Measurements from ENCODE around the gene IGF1R.

IGF1R gene

GRCh38 chr15:98920091-98920880 lies 271.9 kb downstream of the IGF1R start:
- DNase-seq = no peak
- TF ChIP-seq POLR2A (IDR thresholded peaks at IDR 0.05; ENCODE audit: low read length) (no peak), GATA1 (IDR thresholded peaks at IDR 0.05; ENCODE audit: low read depth, low read length) (no peak)

- TF ChIP-seq GATA1 (IDR thresholded peaks at IDR 0.05; ENCODE audit: low read depth, low read length) (no peak), POLR2A (IDR thresholded peaks at IDR 0.05; ENCODE audit: low read length) (no peak)
- no peak for DNase-seq
Measured at GRCh38 chr15:98923171-98923570, 274.8 kb downstream of the IGF1R start.

GRCh38 chr15:98923579-98923978 lies 275.2 kb downstream of the IGF1R start:
- TF ChIP-seq POLR2A (IDR thresholded peaks at IDR 0.05; ENCODE audit: low read length) = no peak
- no peak for TF ChIP-seq GATA1 (IDR thresholded peaks at IDR 0.05; ENCODE audit: low read depth, low read length)
- no peak for DNase-seq

GRCh38 chr15:98924401-98925049 lies 276.2 kb downstream of the IGF1R start:
- TF ChIP-seq GATA1 (IDR thresholded peaks at IDR 0.05; ENCODE audit: low read depth, low read length) = no peak
- no peak for TF ChIP-seq POLR2A (IDR thresholded peaks at IDR 0.05; ENCODE audit: low read length)
- DNase-seq = no peak

GRCh38 chr15:98926236-98926635 lies 277.9 kb downstream of the IGF1R start:
- no peak for DNase-seq
- TF ChIP-seq GATA1 (IDR thresholded peaks at IDR 0.05; ENCODE audit: low read depth, low read length) (no peak), POLR2A (IDR thresholded peaks at IDR 0.05; ENCODE audit: low read length) (no peak)

GRCh38 chr15:98927022-98927421 lies 278.7 kb downstream of the IGF1R start:
- no peak for DNase-seq
- TF ChIP-seq GATA1 (IDR thresholded peaks at IDR 0.05; ENCODE audit: low read depth, low read length) = no peak
- TF ChIP-seq POLR2A (IDR thresholded peaks at IDR 0.05; ENCODE audit: low read length) = no peak

GRCh38 chr15:98927996-98928395 lies 279.7 kb downstream of the IGF1R start:
- TF ChIP-seq GATA1 (IDR thresholded peaks at IDR 0.05; ENCODE audit: low read depth, low read length) = no peak
- TF ChIP-seq POLR2A (IDR thresholded peaks at IDR 0.05; ENCODE audit: low read length) = no peak

GRCh38 chr15:98930576-98930975 lies 282.2 kb downstream of the IGF1R start:
- TF ChIP-seq GATA1 (IDR thresholded peaks at IDR 0.05; ENCODE audit: low read depth, low read length) = no peak
- TF ChIP-seq POLR2A (IDR thresholded peaks at IDR 0.05; ENCODE audit: low read length) = no peak
- no peak for DNase-seq

More at GRCh38 chr15:98927996-98928395, 279.7 kb downstream of the IGF1R start:
- DNase-seq = no peak

GRCh38 chr15:98931004-98931403 lies 282.7 kb downstream of the IGF1R start:
- no peak for DNase-seq
- TF ChIP-seq GATA1 (IDR thresholded peaks at IDR 0.05; ENCODE audit: low read depth, low read length) = no peak
- no peak for TF ChIP-seq POLR2A (IDR thresholded peaks at IDR 0.05; ENCODE audit: low read length)

GRCh38 chr15:98933406-98933805 lies 285.1 kb downstream of the IGF1R start:
- TF ChIP-seq GATA1 (IDR thresholded peaks at IDR 0.05; ENCODE audit: low read depth, low read length) (no peak), POLR2A (IDR thresholded peaks at IDR 0.05; ENCODE audit: low read length) (no peak)
- DNase-seq = no peak

- TF ChIP-seq POLR2A (IDR thresholded peaks at IDR 0.05; ENCODE audit: low read length) (no peak), GATA1 (IDR thresholded peaks at IDR 0.05; ENCODE audit: low read depth, low read length) (no peak)
- no peak for DNase-seq
Measured at GRCh38 chr15:98935736-98936135, 287.4 kb downstream of the IGF1R start.

- no peak for DNase-seq
- TF ChIP-seq GATA1 (IDR thresholded peaks at IDR 0.05; ENCODE audit: low read depth, low read length) (no peak), POLR2A (IDR thresholded peaks at IDR 0.05; ENCODE audit: low read length) (no peak)
Measured at GRCh38 chr15:98937413-98938104, 289.2 kb downstream of the IGF1R start.

GRCh38 chr15:98938105-98938417 lies 289.7 kb downstream of the IGF1R start:
- TF ChIP-seq GATA1 (IDR thresholded peaks at IDR 0.05; ENCODE audit: low read depth, low read length) (no peak), POLR2A (IDR thresholded peaks at IDR 0.05; ENCODE audit: low read length) (no peak)
- no peak for DNase-seq

- DNase-seq = no peak
- TF ChIP-seq GATA1 (IDR thresholded peaks at IDR 0.05; ENCODE audit: low read depth, low read length) (no peak), POLR2A (IDR thresholded peaks at IDR 0.05; ENCODE audit: low read length) (no peak)
Measured at GRCh38 chr15:98938799-98939198, 290.5 kb downstream of the IGF1R start.
